KMS-11 (cell line): ENCODE measurements around the gene RPUSD2.

Experiments
- H2AFZ ChIP-seq: fragments of 200-600 bp; sonication (generic); 2 replicates; pipeline ENCODE4 v1.6.1; 2016; ENCODE audit warnings: antibody characterized with exemption, mixed run types, low read depth
- H3K27ac ChIP-seq: fragments of 200-600 bp; sonication (generic); 2 replicates; pipeline ENCODE4 v1.6.1; 2016; ENCODE audit warnings: mild to moderate bottlenecking, mixed run types
- H3K27me3 ChIP-seq: fragments of 200-600 bp; sonication (generic); 2 replicates; pipeline ENCODE4 v1.6.1; 2017; ENCODE audit warnings: mild to moderate bottlenecking, low read depth, mixed run types, moderate library complexity; ENCODE audit not compliant: insufficient read depth
- H3K36me3 ChIP-seq: fragments of 200-600 bp; sonication (generic); 2 replicates; pipeline ENCODE4 v1.6.1; 2017; ENCODE audit warnings: mild to moderate bottlenecking, mixed run types; ENCODE audit not compliant: insufficient read depth
- H3K4me1 ChIP-seq: fragments of 200-600 bp; sonication (generic); 2 replicates; pipeline ENCODE4 v1.6.1; 2016; ENCODE audit warnings: mild to moderate bottlenecking, low read depth, mixed run types; ENCODE audit not compliant: poor library complexity, severe bottlenecking
- H3K4me2 ChIP-seq: fragments of 200-600 bp; sonication (generic); 2 replicates; pipeline ENCODE4 v1.7.0; 2016; ENCODE audit warnings: mild to moderate bottlenecking, mixed run types
- H3K4me3 ChIP-seq: fragments of 200-600 bp; sonication (generic); IDR thresholded peaks from 2 replicates; pipeline ENCODE4 v1.6.1; 2017; ENCODE audit warnings: low read depth, low read length, mixed read lengths; ENCODE audit not compliant: insufficient read depth
- H3K79me2 ChIP-seq: fragments of 200-600 bp; sonication (generic); 2 replicates; pipeline ENCODE4 v1.6.1; 2016; ENCODE audit warnings: low read depth, mixed run types; ENCODE audit not compliant: insufficient read depth
- H3K9ac ChIP-seq: fragments of 200-600 bp; sonication (generic); 2 replicates; pipeline ENCODE4 v1.6.1; 2016; ENCODE audit warnings: mild to moderate bottlenecking, mixed run types
- H4K20me1 ChIP-seq: fragments of 200-600 bp; sonication (generic); 2 replicates; pipeline ENCODE4 v1.6.1; 2016; ENCODE audit warnings: mild to moderate bottlenecking, mixed run types; ENCODE audit not compliant: insufficient read depth
- CTCF ChIP-seq: fragments of 200-600 bp; sonication (generic); conservative IDR thresholded peaks from 2 replicates; pipeline ENCODE4 v1.6.1; 2017; ENCODE audit warnings: low read depth, mild to moderate bottlenecking, antibody characterized with exemption, low read length, moderate library complexity, mixed read lengths

Gene RPUSD2

GRCh38 chr15:40582726-40583246, 13.7 kb downstream of the RPUSD2 start:
- no peak overlapping the region for H3K4me3 ChIP-seq
- H3K4me2 ChIP-seq: no peak overlapping the region
- no peak overlapping the region for H3K27ac ChIP-seq
- H3K27me3 ChIP-seq: no peaks in the 10 kb centered on the region
- H3K79me2 ChIP-seq: no peaks in the 10 kb centered on the region
- H2AFZ ChIP-seq: no peak overlapping the region
- H4K20me1 ChIP-seq: no peaks in the 10 kb centered on the region
- no peaks in the 10 kb centered on the region for H3K4me1 ChIP-seq
- H3K9ac ChIP-seq: no peak overlapping the region
- TF ChIP-seq CTCF: no peak
- no peaks in the 10 kb centered on the region for H3K36me3 ChIP-seq

GRCh38 chr15:40584191-40584590, 15.1 kb downstream of the RPUSD2 start:
- no peaks in the 10 kb centered on the region for H4K20me1 ChIP-seq
- H3K27ac ChIP-seq: no peak overlapping the region
- no peaks in the 10 kb centered on the region for H3K79me2 ChIP-seq
- no peak overlapping the region for H3K4me3 ChIP-seq
- no peaks in the 10 kb centered on the region for H3K27me3 ChIP-seq
- H2AFZ ChIP-seq: no peak overlapping the region
- no peak for TF ChIP-seq CTCF
- no peaks in the 10 kb centered on the region for H3K4me1 ChIP-seq
- no peaks in the 10 kb centered on the region for H3K36me3 ChIP-seq
- H3K4me2 ChIP-seq: no peak overlapping the region
- H3K9ac ChIP-seq: no peak overlapping the region

- Histone ChIP-seq H3K4me1 (peaks cover 27% of the 10 kb centered on the region), H3K36me3 (no peaks in the 10 kb centered on the region), H3K4me2 (no peak overlapping the region), H3K27me3 (no peaks in the 10 kb centered on the region), H4K20me1 (no peaks in the 10 kb centered on the region), H2AFZ (no peak overlapping the region), H3K4me3 (no peak overlapping the region), H3K79me2 (peaks cover 11% of the 10 kb centered on the region), H3K27ac (no peak overlapping the region), H3K9ac (no peak overlapping the region)
- TF ChIP-seq CTCF: no peak
Measured at GRCh38 chr15:40590667-40591050, 21.6 kb downstream of the RPUSD2 start.

GRCh38 chr15:40591389-40591788, 22.3 kb downstream of the RPUSD2 start:
- H3K4me3 ChIP-seq: no peak overlapping the region
- no peaks in the 10 kb centered on the region for H4K20me1 ChIP-seq
- H3K27me3 ChIP-seq: no peaks in the 10 kb centered on the region
- no peak overlapping the region for H3K9ac ChIP-seq
- no peak overlapping the region for H3K27ac ChIP-seq
- no peak for TF ChIP-seq CTCF
- peaks cover 19% of the 10 kb centered on the region for H3K79me2 ChIP-seq
- no peak overlapping the region for H3K4me2 ChIP-seq
- H2AFZ ChIP-seq: no peak overlapping the region
- H3K36me3 ChIP-seq: no peaks in the 10 kb centered on the region
- H3K4me1 ChIP-seq: peaks cover 34% of the 10 kb centered on the region

- Histone ChIP-seq H2AFZ (peak overlapping the region; percentile 40; the same call in 1 of the 2 replicates), H3K4me2 (peak overlapping the region; percentile 80), H3K4me3 (no peak overlapping the region), H3K9ac (no peak overlapping the region), H3K79me2 (peaks cover 37% of the 10 kb centered on the region), H3K27me3 (no peaks in the 10 kb centered on the region), H3K27ac (no peak overlapping the region), H3K4me1 (peaks cover 34% of the 10 kb centered on the region), H3K36me3 (no peaks in the 10 kb centered on the region), H4K20me1 (no peaks in the 10 kb centered on the region)
- TF ChIP-seq CTCF: no peak
Measured at GRCh38 chr15:40593165-40593564, 24.1 kb downstream of the RPUSD2 start.
